ENCODE measurements around the gene RPLP2.

The RPLP2 gene

DNA sequence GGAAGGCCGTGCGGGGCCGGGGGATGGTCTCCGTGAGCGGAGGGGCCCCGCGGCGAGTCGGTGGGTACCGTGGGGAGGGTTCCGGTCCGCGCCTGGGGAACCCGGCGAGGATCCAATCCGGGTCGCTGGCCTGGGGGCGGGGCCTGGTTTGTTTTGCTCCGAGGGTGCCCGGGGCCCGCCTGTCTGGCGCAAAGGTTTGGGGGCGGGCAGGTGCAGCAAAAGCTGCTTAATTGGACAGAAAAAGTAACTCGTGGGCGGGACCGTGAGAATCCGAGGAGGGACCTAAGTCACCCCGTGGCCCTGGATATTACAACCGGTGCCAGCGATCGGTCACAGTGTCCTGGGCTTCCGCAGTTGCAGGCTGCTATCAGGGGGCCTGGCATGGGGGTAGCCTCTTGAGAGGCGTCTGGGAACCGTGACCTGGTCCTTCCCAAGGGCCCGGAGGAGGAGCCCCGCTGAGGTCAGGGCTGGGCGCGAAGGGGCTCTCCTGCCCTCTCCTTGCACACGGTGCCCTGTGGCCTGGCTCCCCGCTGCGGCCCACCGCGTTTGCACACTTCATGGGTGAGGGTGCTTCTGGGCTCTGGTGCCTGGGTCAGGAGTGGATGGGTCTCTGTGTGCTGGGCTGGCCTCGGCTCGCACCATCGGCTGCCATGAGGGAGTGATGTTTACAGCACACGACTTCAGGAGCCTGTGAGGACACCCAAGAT, 10.3 kb downstream of the RPLP2 start (continued):
- TF ChIP-seq KLF16 (tag by site-specific recombination; IDR thresholded peaks at IDR 0.05) (no peak), ZNF560 (tag by site-specific recombination; IDR thresholded peaks at IDR 0.05; ENCODE audit: borderline replicate concordance) (no peak), ZNF600 (tag by site-specific recombination; IDR thresholded peaks at IDR 0.05) (peak; percentile 17; the same call in 1 of the 2 replicates), ZEB2 (tag by site-specific recombination; IDR thresholded peaks at IDR 0.05) (0 out of 2 replicates have a peak, but pooled peaks have one; percentile 23), ZNF707 (tag by site-specific recombination; IDR thresholded peaks at IDR 0.05) (no peak), KLF10 (tag by site-specific recombination; IDR thresholded peaks at IDR 0.05) (no peak), ZNF184 (tag by site-specific recombination; IDR thresholded peaks at IDR 0.05) (no peak), GLI2 (tag by site-specific recombination; IDR thresholded peaks at IDR 0.05; ENCODE audit: borderline replicate concordance, low read depth) (no peak), ZNF514 (tag by site-specific recombination; IDR thresholded peaks at IDR 0.05) (no peak), ZNF530 (tag by site-specific recombination; IDR thresholded peaks at IDR 0.05; ENCODE audit: low read depth) (no peak), ZNF175 (tag by site-specific recombination; IDR thresholded peaks at IDR 0.05) (no peak), ZNF654 (tag by site-specific recombination; IDR thresholded peaks at IDR 0.05; ENCODE audit: low read depth) (no peak), MYNN (tag by site-specific recombination; IDR thresholded peaks at IDR 0.05; ENCODE audit: borderline replicate concordance) (no peak), ZNF16 (tag by site-specific recombination; IDR thresholded peaks at IDR 0.05; ENCODE audit: low read depth) (no peak), ZNF626 (tag by site-specific recombination; IDR thresholded peaks at IDR 0.05) (no peak), ZNF223 (tag by site-specific recombination; IDR thresholded peaks at IDR 0.05) (no peak), ZBTB8A (tag by site-specific recombination; IDR thresholded peaks at IDR 0.05) (peak; percentile 88), ZNF133 (tag by site-specific recombination; IDR thresholded peaks at IDR 0.05) (no peak), BCL11B (tag by site-specific recombination; IDR thresholded peaks at IDR 0.05; ENCODE audit: low read depth) (no peak), ZNF398 (tag by site-specific recombination; IDR thresholded peaks at IDR 0.05) (peak; percentile 64)

- CTCF ChIA-PET = interaction anchor here (0.5 to 2.1 kb wide), 3 partner anchors 20 to 24 kb away, joined by 3 to 5 read pairs (median 3); no protein-coding TSS in a partner anchor
- POLR2A ChIA-PET = interaction anchor here (0.6 to 11.4 kb wide), 9 partner anchors 12 to 43 kb away, joined by 4 to 202 read pairs (median 13); partner anchors contain the start of genes CD151, CRACR2B, GATD1 and PIDD1
- Histone ChIP-seq H3K4me1 (ENCODE audit: control insufficient read depth, insufficient read depth, low read length) (0 out of 2 replicates have a peak, but pooled peaks cover 3% of the 10 kb centered on the region), H3K4me3 (ENCODE audit: low read depth, low read length) (peak overlapping the region; percentile 94), H3K36me3 (ENCODE audit: control insufficient read depth in 2 of 2, insufficient read depth in 1 of 2, low read length in 2 of 2) (peaks cover 0 to 47% of the 10 kb centered on the region in 2 experiments; a peak in 2 of 3 replicates), H3K9me3 (ENCODE audit: control insufficient read depth, insufficient read depth, low read depth, low read length) (no peaks in the 10 kb centered on the region), H3K27ac (ENCODE audit: extremely low read depth, low read depth, low read length) (no peak overlapping the region)
- no peak for TF ChIP-seq ZNF707 (tag by site-specific recombination; IDR thresholded peaks at IDR 0.05)
- TF ChIP-seq SP2 (tag by site-specific recombination; IDR thresholded peaks at IDR 0.05) = 0 out of 2 replicates have a peak, but pooled peaks have one; percentile 9
Measured at GRCh38 chr11:820655-821511, 11.1 kb downstream of the RPLP2 start.

Measured in HEK293 (cell line).